ENCODE data around the gene PCCB. TPM values are rescaled to one million over a fixed set of nuclear protein-coding genes. Genes with fewer than 3 reads are reported as not detected.

PCCB gene
- total RNA-seq, 4 donors from 2014 or later, result 30.7 to 43.5 (median 38.0) TPM

DNA sequence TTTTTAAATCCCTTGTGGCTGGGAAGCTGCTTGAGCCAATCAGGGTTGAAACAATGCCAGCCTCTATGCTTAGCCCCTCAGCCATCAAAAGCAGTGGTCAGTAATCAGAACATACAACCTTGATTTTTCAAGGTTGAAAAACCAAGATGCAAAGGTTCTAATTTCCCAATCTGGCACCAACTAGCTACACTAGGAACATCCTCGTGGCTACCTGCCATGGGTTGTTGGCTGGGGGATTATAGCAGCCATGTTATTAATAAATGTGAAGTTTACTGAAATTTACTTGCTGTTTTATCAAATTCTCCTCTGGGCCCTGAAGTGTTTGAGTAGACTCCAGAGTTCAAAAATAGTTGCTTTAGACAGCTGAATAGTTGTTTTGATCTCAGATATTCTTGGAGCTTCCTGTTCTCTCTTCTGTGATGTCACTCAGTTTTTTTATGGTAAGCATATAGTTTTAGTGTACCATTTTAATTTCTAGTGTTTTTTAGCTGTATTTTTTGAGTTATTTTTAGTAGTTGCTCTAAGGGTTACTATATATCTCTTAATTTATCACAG is 31.9 kb downstream of the PCCB start:
- Histone ChIP-seq H3K27ac (no peak overlapping the region), H3K36me3 (peaks cover 0 to 87% (median 7%) of the 10 kb centered on the region in 3 donors), H3K9me3 (peaks cover 0 to 22% (median 0%) of the 10 kb centered on the region in 3 donors), H3K4me1 (no peaks in the 10 kb centered on the region), H3K4me3 (no peak overlapping the region), H3K27me3 (no peaks in the 10 kb centered on the region)
- intact Hi-C loops (cut with DNase I), result no loop called here
- WGBS, 2 donors, result 56 to 71% methylated on average over 1 of the region's 1 CpG
- DNase-seq, result no peak
- no peak for TF ChIP-seq POLR2A (IDR thresholded peaks at IDR 0.05)
- TF ChIP-seq, protein P1, sequence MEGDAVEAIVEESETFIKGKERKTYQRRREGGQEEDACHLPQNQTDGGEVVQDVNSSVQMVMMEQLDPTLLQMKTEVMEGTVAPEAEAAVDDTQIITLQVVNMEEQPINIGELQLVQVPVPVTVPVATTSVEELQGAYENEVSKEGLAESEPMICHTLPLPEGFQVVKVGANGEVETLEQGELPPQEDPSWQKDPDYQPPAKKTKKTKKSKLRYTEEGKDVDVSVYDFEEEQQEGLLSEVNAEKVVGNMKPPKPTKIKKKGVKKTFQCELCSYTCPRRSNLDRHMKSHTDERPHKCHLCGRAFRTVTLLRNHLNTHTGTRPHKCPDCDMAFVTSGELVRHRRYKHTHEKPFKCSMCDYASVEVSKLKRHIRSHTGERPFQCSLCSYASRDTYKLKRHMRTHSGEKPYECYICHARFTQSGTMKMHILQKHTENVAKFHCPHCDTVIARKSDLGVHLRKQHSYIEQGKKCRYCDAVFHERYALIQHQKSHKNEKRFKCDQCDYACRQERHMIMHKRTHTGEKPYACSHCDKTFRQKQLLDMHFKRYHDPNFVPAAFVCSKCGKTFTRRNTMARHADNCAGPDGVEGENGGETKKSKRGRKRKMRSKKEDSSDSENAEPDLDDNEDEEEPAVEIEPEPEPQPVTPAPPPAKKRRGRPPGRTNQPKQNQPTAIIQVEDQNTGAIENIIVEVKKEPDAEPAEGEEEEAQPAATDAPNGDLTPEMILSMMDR (IDR thresholded peaks at IDR 0.05), result no peak

DNA sequence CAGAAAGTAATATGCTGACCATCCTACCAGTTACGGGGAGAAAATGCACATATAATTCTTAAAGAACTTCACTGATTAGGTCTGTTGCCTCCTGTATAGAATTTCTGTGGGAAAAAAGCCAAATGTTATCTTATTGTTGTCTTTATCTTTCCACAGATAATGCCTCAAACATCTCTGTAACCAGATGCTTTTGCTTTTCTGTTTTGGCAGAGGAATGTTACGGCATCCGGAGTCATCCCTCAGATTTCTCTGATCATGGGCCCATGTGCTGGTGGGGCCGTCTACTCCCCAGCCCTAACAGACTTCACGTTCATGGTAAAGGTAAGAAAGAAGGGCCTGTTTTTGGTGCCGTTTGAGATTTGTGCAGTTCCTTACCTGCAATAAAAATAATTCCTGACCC is 33.5 kb downstream of the PCCB start:
- peaks cover 0 to 22% (median 0%) of the 10 kb centered on the region in 3 donors for H3K9me3 ChIP-seq
- no peaks in the 10 kb centered on the region for H3K27me3 ChIP-seq
- H3K36me3 ChIP-seq, result peaks cover 0 to 84% (median 7%) of the 10 kb centered on the region in 3 donors
- no peak overlapping the region for H3K27ac ChIP-seq
- no peak for DNase-seq
- no peaks in the 10 kb centered on the region for H3K4me1 ChIP-seq
- intact Hi-C loops (cut with DNase I), result no loop called here
- 93 to 94% methylated on average over 6 of the region's 6 CpGs for WGBS, 2 donors
- H3K4me3 ChIP-seq, result no peak overlapping the region
- TF ChIP-seq POLR2A (IDR thresholded peaks at IDR 0.05), result no peak
- TF ChIP-seq, protein P1 (IDR thresholded peaks at IDR 0.05), result no peak

DNA sequence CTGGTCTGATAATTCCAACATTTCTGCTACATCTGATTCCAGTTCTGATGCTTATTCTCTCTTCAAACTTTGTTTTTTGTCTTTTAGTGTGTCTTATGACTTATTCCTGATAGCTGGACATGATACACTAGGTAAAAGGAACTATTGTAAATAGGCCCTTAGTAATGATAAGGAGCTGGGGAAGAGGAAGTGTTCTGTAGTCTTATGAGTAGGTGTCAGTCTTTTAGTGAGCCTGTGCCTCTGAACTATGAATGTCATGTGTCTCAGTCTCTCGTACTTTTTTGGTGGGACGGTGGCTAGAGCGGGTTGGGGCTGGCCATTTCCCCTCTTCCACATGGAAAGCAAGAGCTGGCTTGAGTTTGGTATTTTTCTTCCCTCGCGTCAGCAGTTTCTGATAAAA is 41.2 kb downstream of the PCCB start:
- Histone ChIP-seq H3K27ac (no peak overlapping the region), H3K4me3 (no peak overlapping the region), H3K36me3 (peaks cover 0 to 71% (median 0%) of the 10 kb centered on the region in 3 donors), H3K4me1 (no peaks in the 10 kb centered on the region), H3K9me3 (no peaks in the 10 kb centered on the region), H3K27me3 (no peaks in the 10 kb centered on the region)
- intact Hi-C loops (cut with DNase I), result no loop called here
- TF ChIP-seq, protein P1 (IDR thresholded peaks at IDR 0.05), result no peak
- no peak for TF ChIP-seq POLR2A (IDR thresholded peaks at IDR 0.05)
- WGBS, 2 donors, result 91 to 98% methylated on average over 5 of the region's 5 CpGs
- DNase-seq, result no peak

DNA sequence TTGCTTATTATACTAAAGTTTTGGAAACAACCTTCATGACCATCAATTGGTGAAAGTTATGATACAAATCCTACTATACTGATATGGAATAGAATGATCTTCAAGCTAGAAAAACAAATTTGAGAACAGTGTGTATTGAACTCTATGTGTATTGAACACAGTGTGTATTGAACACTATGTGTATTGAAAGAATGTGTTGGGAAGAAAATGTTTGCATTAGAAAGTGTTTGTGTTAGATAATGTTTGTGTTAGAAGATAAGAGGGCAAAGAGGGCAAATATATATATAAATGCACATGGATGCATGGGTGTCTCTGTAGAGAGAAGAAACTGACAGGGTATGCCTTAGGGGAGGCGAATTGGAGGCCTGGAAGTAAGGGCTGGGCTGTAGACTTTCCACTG is 42.4 kb downstream of the PCCB start:
- intact Hi-C loops (cut with DNase I), result no loop called here
- 88 to 93% methylated on average over 1 of the region's 1 CpG for WGBS, 2 donors
- TF ChIP-seq, protein P1 (IDR thresholded peaks at IDR 0.05), result no peak
- TF ChIP-seq POLR2A (IDR thresholded peaks at IDR 0.05), result no peak

DNA sequence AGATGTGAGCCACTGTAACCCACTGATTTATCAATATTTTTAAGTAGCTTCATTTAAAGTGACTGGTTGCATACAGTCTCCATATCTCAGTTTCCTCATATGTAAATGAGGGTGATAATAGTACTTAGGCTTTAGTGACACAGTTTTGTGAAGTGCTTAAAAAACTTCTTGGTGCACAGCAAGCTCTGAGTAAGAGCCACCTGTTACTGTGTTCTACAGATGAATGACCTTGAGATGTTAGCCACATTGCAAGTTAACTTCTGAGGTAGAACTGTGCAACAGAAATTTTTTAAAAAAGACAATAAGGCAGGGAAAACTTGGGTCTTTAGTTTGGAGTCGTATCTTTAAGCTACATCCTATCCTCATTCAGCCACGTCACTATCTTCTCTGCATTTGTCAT is 43.1 kb downstream of the PCCB start:
- TF ChIP-seq POLR2A (IDR thresholded peaks at IDR 0.05), result no peak
- TF ChIP-seq, protein P1 (IDR thresholded peaks at IDR 0.05), result no peak
- WGBS, 2 donors, result 90 to 98% methylated on average over 2 of the region's 2 CpGs

More for the DNA sequence above, 42.4 kb downstream of the PCCB start:
- H3K4me3 ChIP-seq, result no peak overlapping the region
- H3K9me3 ChIP-seq, result no peaks in the 10 kb centered on the region
- no peak for DNase-seq
- no peaks in the 10 kb centered on the region for H3K27me3 ChIP-seq
- H3K36me3 ChIP-seq, result peaks cover 0 to 71% (median 0%) of the 10 kb centered on the region in 3 donors
- no peaks in the 10 kb centered on the region for H3K4me1 ChIP-seq
- H3K27ac ChIP-seq, result no peak overlapping the region

More for the DNA sequence above, 43.1 kb downstream of the PCCB start:
- no peak for DNase-seq
- intact Hi-C loops (cut with DNase I), result no loop called here
- H3K27ac ChIP-seq, result no peak overlapping the region
- no peak overlapping the region for H3K4me3 ChIP-seq
- no peaks in the 10 kb centered on the region for H3K27me3 ChIP-seq
- peaks cover 0 to 74% (median 0%) of the 10 kb centered on the region in 3 donors for H3K36me3 ChIP-seq
- no peaks in the 10 kb centered on the region for H3K4me1 ChIP-seq
- H3K9me3 ChIP-seq, result no peaks in the 10 kb centered on the region
